H9 (cell line): ENCODE data around the gene CTU1. TPM values are rescaled to one million over a fixed set of nuclear protein-coding genes. Genes with fewer than 3 reads are reported as not detected.

Experiments used
- DNase-seq: peaks from one replicate; pipeline ENCODE4 v3.0.0-alpha.2; 2017
- H2AFZ ChIP-seq: one replicate; pipeline ENCODE4 v1.6.1; 2013; ENCODE audit warnings: mild to moderate bottlenecking, low read length, control low read depth, moderate library complexity
- H2AK5ac ChIP-seq: 2 replicates; pipeline ENCODE4 v1.6.1; 2013; ENCODE audit warnings: low read length, control low read depth, mixed read lengths; ENCODE audit not compliant: insufficient read length
- H2BK120ac ChIP-seq: one replicate; pipeline ENCODE4 v1.6.1; 2013; ENCODE audit warnings: low read depth, mild to moderate bottlenecking, low read length, control low read depth, inconsistent platforms; ENCODE audit not compliant: poor library complexity, severe bottlenecking
- H2BK12ac ChIP-seq: 2 replicates; pipeline ENCODE4 v1.6.1; 2013; ENCODE audit warnings: low read length, control low read depth, mixed read lengths, low read depth; ENCODE audit not compliant: insufficient read length
- H2BK15ac ChIP-seq: 2 replicates; pipeline ENCODE4 v1.6.1; 2013; ENCODE audit warnings: low read depth, low read length, control low read depth
- H2BK20ac ChIP-seq: one replicate; pipeline ENCODE4 v1.6.1; 2013; ENCODE audit warnings: low read depth, mild to moderate bottlenecking, low read length, control low read depth, inconsistent platforms; ENCODE audit not compliant: poor library complexity, severe bottlenecking
- H2BK5ac ChIP-seq: 2 replicates; pipeline ENCODE4 v1.6.1; 2013; ENCODE audit warnings: low read length, control low read depth, mixed read lengths; ENCODE audit not compliant: insufficient read length
- H3K14ac ChIP-seq: 2 replicates; pipeline ENCODE4 v1.6.1; 2013; ENCODE audit warnings: low read length, control low read depth; ENCODE audit not compliant: insufficient read depth
- H3K18ac ChIP-seq: 2 replicates; pipeline ENCODE4 v1.6.1; 2013; ENCODE audit warnings: low read depth, mild to moderate bottlenecking, mixed read lengths, low read length, control low read depth; ENCODE audit not compliant: insufficient read length
- H3K23ac ChIP-seq: 2 replicates; pipeline ENCODE4 v1.6.1; 2013; ENCODE audit warnings: low read length, control low read depth, mixed read lengths, low read depth; ENCODE audit not compliant: insufficient read length
- H3K23me2 ChIP-seq: 2 replicates; pipeline ENCODE4 v1.6.1; 2013; ENCODE audit warnings: low read depth, mild to moderate bottlenecking, mixed read lengths, low read length, control low read depth; ENCODE audit not compliant: insufficient read length, poor library complexity, severe bottlenecking
- H3K27ac ChIP-seq: 2 replicates; pipeline ENCODE4 v1.5.1; 2013; ENCODE audit warnings: low read length, control low read depth, mixed read lengths, low read depth; ENCODE audit not compliant: insufficient read length
- H3K27me3 ChIP-seq: 2 replicates; pipeline ENCODE4 v1.6.1; 2013; ENCODE audit warnings: low read length, control low read depth, inconsistent platforms; ENCODE audit not compliant: insufficient read depth
- H3K4ac ChIP-seq: 2 replicates; pipeline ENCODE4 v1.6.1; 2013; ENCODE audit warnings: low read depth, mild to moderate bottlenecking, control low read depth, inconsistent platforms, low read length, moderate library complexity
- H3K4me1 ChIP-seq: 2 replicates; pipeline ENCODE4 v1.6.1; 2013; ENCODE audit warnings: low read length, control low read depth, inconsistent platforms; ENCODE audit not compliant: insufficient read depth
- H3K4me2 ChIP-seq: 2 replicates; pipeline ENCODE4 v1.6.1; 2013; ENCODE audit warnings: low read length, control low read depth, mixed read lengths; ENCODE audit not compliant: insufficient read length, insufficient read depth
- H3K56ac ChIP-seq: 2 replicates; pipeline ENCODE4 v1.6.1; 2013; ENCODE audit warnings: low read depth, mild to moderate bottlenecking, mixed read lengths, low read length, control low read depth; ENCODE audit not compliant: insufficient read length
- H3K79me1 ChIP-seq: 2 replicates; pipeline ENCODE4 v1.6.1; 2013; ENCODE audit warnings: low read depth, mild to moderate bottlenecking, moderate library complexity, low read length, control low read depth, inconsistent platforms; ENCODE audit not compliant: insufficient read depth, poor library complexity, severe bottlenecking
- H3K79me2 ChIP-seq: 2 replicates; pipeline ENCODE4 v1.6.1; 2013; ENCODE audit warnings: low read length, control low read depth, inconsistent platforms; ENCODE audit not compliant: insufficient read depth
- H3K9ac ChIP-seq: 2 replicates; pipeline ENCODE4 v1.6.1; 2013; ENCODE audit warnings: low read length, control low read depth, mixed read lengths; ENCODE audit not compliant: insufficient read length; ENCODE audit errors: extremely low read depth
- H3K9me3 ChIP-seq: one replicate; pipeline ENCODE4 v1.6.1; 2013; ENCODE audit warnings: low read depth, low read length, inconsistent platforms; ENCODE audit not compliant: control insufficient read depth
- H3T11ph ChIP-seq: one replicate; pipeline ENCODE4 v1.6.1; 2013; ENCODE audit warnings: mild to moderate bottlenecking, low read length, control low read depth, inconsistent platforms
- H4K20me1 ChIP-seq: one replicate; pipeline ENCODE4 v1.6.1; 2013; ENCODE audit not compliant: control insufficient read depth, insufficient read length, insufficient read depth
- H4K5ac ChIP-seq: 2 replicates; pipeline ENCODE4 v1.6.1; 2013; ENCODE audit warnings: low read depth, mild to moderate bottlenecking, mixed read lengths, low read length, control low read depth; ENCODE audit not compliant: insufficient read length
- H4K8ac ChIP-seq: replicated peaks from 2 replicates; pipeline ENCODE4 v1.6.1; 2013; ENCODE audit warnings: low read length, control low read depth, mixed read lengths, low read depth; ENCODE audit not compliant: insufficient read length
- H4K91ac ChIP-seq: 2 replicates; pipeline ENCODE4 v1.6.1; 2013; ENCODE audit warnings: low read depth, mild to moderate bottlenecking, moderate library complexity, mixed read lengths, low read length, control low read depth; ENCODE audit not compliant: insufficient read length
- H3K27ac Mint-ChIP-seq, 3 experiments: 2 replicates in 2 of 3; 3 replicates in 1 of 3; pipeline ENCODE4 v1.8.0; 2020 to 2021; ENCODE audit warnings: mixed read lengths in 3 of 3, mild to moderate bottlenecking in 1 of 3, moderate library complexity in 1 of 3
- H3K27me3 Mint-ChIP-seq: 2 replicates; pipeline ENCODE4 v1.8.0; 2021; ENCODE audit warnings: low read depth, mild to moderate bottlenecking, moderate library complexity, mixed read lengths
- H3K36me3 Mint-ChIP-seq, 3 experiments: 2 replicates in 2 of 3; 3 replicates in 1 of 3; pipeline ENCODE4 v1.8.0; 2020 to 2021; ENCODE audit warnings: low read depth in 3 of 3, mixed read lengths in 3 of 3; ENCODE audit not compliant: insufficient read depth in 1 of 3
- H3K4me1 Mint-ChIP-seq, 2 experiments: 2 replicates each; pipeline ENCODE4 v1.8.0; 2020; ENCODE audit warnings: mixed read lengths in 2 of 2
- H3K4me3 Mint-ChIP-seq, 2 experiments: 2 replicates in 1 of 2; 3 replicates in 1 of 2; pipeline ENCODE4 v1.8.0; 2020 to 2021; ENCODE audit warnings: mild to moderate bottlenecking in 2 of 2, mixed read lengths in 2 of 2, moderate library complexity in 1 of 2
- H3K9me3 Mint-ChIP-seq, 2 experiments: 2 replicates in 1 of 2; 3 replicates in 1 of 2; pipeline ENCODE4 v1.8.0; 2020; ENCODE audit warnings: mild to moderate bottlenecking in 2 of 2, mixed read lengths in 2 of 2, moderate library complexity in 1 of 2
- WGBS: extraction: QIAGEN DNeasy Blood & Tissue Kit; methylation state at CpG from one replicate; pipeline ENCODE4 v1.1.7; 2013; ENCODE audit warnings: missing lambda C conversion rate, low lambda C conversion rate, mixed read lengths; ENCODE audit not compliant: insufficient read length; ENCODE audit errors: extremely low coverage; 5-methylcytosine and 5-hydroxymethylcytosine counted together
- total RNA-seq: library from RNA; stranded (reverse); gene quantifications from 2 replicates; pipeline ENCODE4 v1.2.1, GENCODE V29; 2021
- TF ChIP-seq, protein P1 (sequence below): fragments of 200-600 bp; sonication (generic); conservative IDR thresholded peaks from 3 replicates; pipeline ENCODE4 v1.8.0; 2021; ENCODE audit warnings: antibody characterized with exemption, mild to moderate bottlenecking

The CTU1 gene
- total RNA-seq, 1 experiment from 2014 or later: 8.8 TPM

DNA sequence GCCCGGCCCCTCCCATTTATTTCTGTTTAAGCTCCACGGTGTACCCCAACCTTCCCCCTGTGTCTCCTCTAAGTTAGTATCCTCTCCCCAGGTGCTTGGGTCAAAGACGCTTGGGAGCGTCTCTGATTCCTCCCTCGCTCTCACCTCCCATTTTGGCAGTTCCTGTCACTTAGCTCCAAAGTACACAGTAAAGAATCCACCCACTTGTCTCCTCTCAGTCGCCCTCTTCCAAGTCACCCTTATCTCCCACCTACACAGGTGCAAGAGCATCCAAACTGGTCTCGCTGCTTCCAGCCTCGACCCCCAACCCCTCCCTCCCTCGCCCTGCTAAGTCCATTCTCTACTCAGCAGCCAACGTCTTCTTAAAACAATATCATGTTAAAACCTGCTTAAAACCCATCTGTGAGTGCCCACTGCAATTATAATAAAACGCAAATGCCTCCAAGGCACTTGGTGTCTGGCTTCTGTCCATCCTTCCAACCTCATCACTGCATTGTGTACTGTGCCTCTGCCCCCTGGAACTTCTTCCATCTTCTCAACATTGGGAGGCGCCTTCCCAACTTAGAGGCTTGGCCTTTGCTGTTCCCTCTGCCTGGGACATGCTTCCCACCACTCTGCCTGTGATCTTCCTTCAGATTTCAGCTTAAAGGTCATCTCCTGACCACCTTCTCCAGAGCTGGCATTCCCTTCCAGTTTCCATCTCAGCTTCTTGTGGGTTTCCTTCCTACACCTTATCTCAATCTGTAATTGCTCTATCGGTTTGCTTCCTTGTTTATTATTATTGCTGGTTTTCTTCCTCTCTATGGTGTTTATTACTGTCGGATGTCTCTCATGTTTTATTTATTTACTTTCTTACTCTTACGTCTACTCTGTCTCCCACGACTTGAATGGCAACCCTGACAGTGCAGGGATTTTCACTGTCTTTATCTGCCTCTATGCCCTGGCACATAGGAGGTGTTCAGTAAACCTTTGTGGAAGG lies 16.0 kb downstream of the CTU1 start:
- H3K27ac Mint-ChIP-seq: no peak overlapping the region

More for the DNA sequence above, 16.0 kb downstream of the CTU1 start:
- Histone ChIP-seq H3K27ac (no peak overlapping the region), H2AFZ (no peak overlapping the region), H3K18ac (no peak overlapping the region), H4K91ac (no peak overlapping the region), H2BK15ac (no peak overlapping the region), H3K4ac (no peak overlapping the region), H3K4me1 (no peaks in the 10 kb centered on the region), H3K23me2 (no peaks in the 10 kb centered on the region), H3K23ac (no peak overlapping the region), H3K9ac (no peak overlapping the region), H2BK5ac (no peak overlapping the region), H3K56ac (no peak overlapping the region), H3K14ac (no peak overlapping the region), H2AK5ac (no peak overlapping the region), H2BK20ac (no peak overlapping the region), H3K79me1 (no peaks in the 10 kb centered on the region), H3K9me3 (no peaks in the 10 kb centered on the region), H3K79me2 (no peaks in the 10 kb centered on the region), H2BK12ac (no peak overlapping the region), H3K4me2 (no peak overlapping the region), H2BK120ac (no peak overlapping the region), H4K8ac (no peak overlapping the region), H3T11ph (no peak overlapping the region), H3K27me3 (no peaks in the 10 kb centered on the region), H4K5ac (no peak overlapping the region), H4K20me1 (no peaks in the 10 kb centered on the region)
- Mint-ChIP-seq H3K36me3 (no peaks in the 10 kb centered on the region; a peak in 1 of 7 replicates), H3K27me3 (peaks cover 5% of the 10 kb centered on the region), H3K4me3 (no peak overlapping the region), H3K4me1 (peaks cover 17 to 28% of the 10 kb centered on the region in 2 experiments), H3K9me3 (no peaks in the 10 kb centered on the region)
- WGBS: no CpG with 5 or more reads among the region's 16 CpGs
- TF ChIP-seq, protein P1, sequence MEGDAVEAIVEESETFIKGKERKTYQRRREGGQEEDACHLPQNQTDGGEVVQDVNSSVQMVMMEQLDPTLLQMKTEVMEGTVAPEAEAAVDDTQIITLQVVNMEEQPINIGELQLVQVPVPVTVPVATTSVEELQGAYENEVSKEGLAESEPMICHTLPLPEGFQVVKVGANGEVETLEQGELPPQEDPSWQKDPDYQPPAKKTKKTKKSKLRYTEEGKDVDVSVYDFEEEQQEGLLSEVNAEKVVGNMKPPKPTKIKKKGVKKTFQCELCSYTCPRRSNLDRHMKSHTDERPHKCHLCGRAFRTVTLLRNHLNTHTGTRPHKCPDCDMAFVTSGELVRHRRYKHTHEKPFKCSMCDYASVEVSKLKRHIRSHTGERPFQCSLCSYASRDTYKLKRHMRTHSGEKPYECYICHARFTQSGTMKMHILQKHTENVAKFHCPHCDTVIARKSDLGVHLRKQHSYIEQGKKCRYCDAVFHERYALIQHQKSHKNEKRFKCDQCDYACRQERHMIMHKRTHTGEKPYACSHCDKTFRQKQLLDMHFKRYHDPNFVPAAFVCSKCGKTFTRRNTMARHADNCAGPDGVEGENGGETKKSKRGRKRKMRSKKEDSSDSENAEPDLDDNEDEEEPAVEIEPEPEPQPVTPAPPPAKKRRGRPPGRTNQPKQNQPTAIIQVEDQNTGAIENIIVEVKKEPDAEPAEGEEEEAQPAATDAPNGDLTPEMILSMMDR: no peak
- no peak for DNase-seq
